Esophagus mucosa (tissue), 1 donor: ENCODE data around the gene ITLN1. TPM values are rescaled to one million over a fixed set of nuclear protein-coding genes. Genes with fewer than 3 reads are reported as not detected.

Experiments
- ATAC-seq: fragments of 200-7000 bp; cut with Tn5 transposase; one replicate; pipeline ENCODE4 v1.9.1; 2020
- total RNA-seq: library from RNA; stranded (reverse); gene quantifications from one replicate; pipeline ENCODE4 v1.2.4, GENCODE V29; 2023
- donor health status: DM: yes; HTN: yes; CAD: no.

ITLN1 gene
- total RNA-seq, 1 donor from 2014 or later: not detected

- ATAC-seq: peak; percentile 28
These were observed 29.6 kb downstream of the ITLN1 start for GRCh38 chr1:160855181-160855981.

GRCh38 chr1:160853754-160854153 lies 31.2 kb downstream of the ITLN1 start:
- peak; percentile 70 for ATAC-seq

GRCh38 chr1:160853014-160853413 lies 32.0 kb downstream of the ITLN1 start:
- no peak for ATAC-seq

GRCh38 chr1:160850993-160851392 lies 34.0 kb downstream of the ITLN1 start:
- no peak for ATAC-seq

- no peak for ATAC-seq
These were observed 34.4 kb downstream of the ITLN1 start for GRCh38 chr1:160850541-160850940.

- no peak for ATAC-seq
These were observed 38.7 kb downstream of the ITLN1 start for GRCh38 chr1:160846281-160846680.

- ATAC-seq: peak; percentile 55
These were observed 40.3 kb downstream of the ITLN1 start for GRCh38 chr1:160844447-160845232.

- ATAC-seq: no peak
These were observed 43.9 kb downstream of the ITLN1 start for GRCh38 chr1:160841079-160841478.

- ATAC-seq: no peak
These were observed 45.2 kb downstream of the ITLN1 start for GRCh38 chr1:160839746-160840145.

- ATAC-seq: no peak
These were observed 46.1 kb downstream of the ITLN1 start for GRCh38 chr1:160838888-160839287.

GRCh38 chr1:160837558-160838205 lies 47.3 kb downstream of the ITLN1 start:
- peak; percentile 82 for ATAC-seq

GRCh38 chr1:160836981-160837557 lies 47.9 kb downstream of the ITLN1 start:
- no peak for ATAC-seq

- ATAC-seq: no peak
These were observed 48.4 kb downstream of the ITLN1 start for GRCh38 chr1:160836561-160836960.

- no peak for ATAC-seq
These were observed 49.2 kb downstream of the ITLN1 start for GRCh38 chr1:160835751-160836150.

GRCh38 chr1:160834945-160835565 lies 49.9 kb downstream of the ITLN1 start:
- ATAC-seq: no peak

GRCh38 chr1:160830321-160831153 lies 54.4 kb downstream of the ITLN1 start:
- peak; percentile 71 for ATAC-seq

GRCh38 chr1:160829766-160830165 lies 55.2 kb downstream of the ITLN1 start:
- ATAC-seq: no peak

- ATAC-seq: peak; percentile 74
These were observed 57.6 kb downstream of the ITLN1 start for GRCh38 chr1:160827418-160827817.

- no peak for ATAC-seq
These were observed 58.4 kb downstream of the ITLN1 start for GRCh38 chr1:160826546-160826945.
